Fibroblast of the conjunctiva (primary cell): ENCODE measurements around the gene NLRC3.
"Not testable (repeated sequence)": the region's sequence is repeated elsewhere in the genome, so short reads cannot be mapped to it uniquely, and the experiment has no call there.

Experiments used
- DNase-seq: peaks from one replicate; pipeline ENCODE4 v3.0.0-alpha.2; 2010; ENCODE audit warnings: low read depth

The NLRC3 gene, protein sequence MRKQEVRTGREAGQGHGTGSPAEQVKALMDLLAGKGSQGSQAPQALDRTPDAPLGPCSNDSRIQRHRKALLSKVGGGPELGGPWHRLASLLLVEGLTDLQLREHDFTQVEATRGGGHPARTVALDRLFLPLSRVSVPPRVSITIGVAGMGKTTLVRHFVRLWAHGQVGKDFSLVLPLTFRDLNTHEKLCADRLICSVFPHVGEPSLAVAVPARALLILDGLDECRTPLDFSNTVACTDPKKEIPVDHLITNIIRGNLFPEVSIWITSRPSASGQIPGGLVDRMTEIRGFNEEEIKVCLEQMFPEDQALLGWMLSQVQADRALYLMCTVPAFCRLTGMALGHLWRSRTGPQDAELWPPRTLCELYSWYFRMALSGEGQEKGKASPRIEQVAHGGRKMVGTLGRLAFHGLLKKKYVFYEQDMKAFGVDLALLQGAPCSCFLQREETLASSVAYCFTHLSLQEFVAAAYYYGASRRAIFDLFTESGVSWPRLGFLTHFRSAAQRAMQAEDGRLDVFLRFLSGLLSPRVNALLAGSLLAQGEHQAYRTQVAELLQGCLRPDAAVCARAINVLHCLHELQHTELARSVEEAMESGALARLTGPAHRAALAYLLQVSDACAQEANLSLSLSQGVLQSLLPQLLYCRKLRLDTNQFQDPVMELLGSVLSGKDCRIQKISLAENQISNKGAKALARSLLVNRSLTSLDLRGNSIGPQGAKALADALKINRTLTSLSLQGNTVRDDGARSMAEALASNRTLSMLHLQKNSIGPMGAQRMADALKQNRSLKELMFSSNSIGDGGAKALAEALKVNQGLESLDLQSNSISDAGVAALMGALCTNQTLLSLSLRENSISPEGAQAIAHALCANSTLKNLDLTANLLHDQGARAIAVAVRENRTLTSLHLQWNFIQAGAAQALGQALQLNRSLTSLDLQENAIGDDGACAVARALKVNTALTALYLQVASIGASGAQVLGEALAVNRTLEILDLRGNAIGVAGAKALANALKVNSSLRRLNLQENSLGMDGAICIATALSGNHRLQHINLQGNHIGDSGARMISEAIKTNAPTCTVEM

DNA sequence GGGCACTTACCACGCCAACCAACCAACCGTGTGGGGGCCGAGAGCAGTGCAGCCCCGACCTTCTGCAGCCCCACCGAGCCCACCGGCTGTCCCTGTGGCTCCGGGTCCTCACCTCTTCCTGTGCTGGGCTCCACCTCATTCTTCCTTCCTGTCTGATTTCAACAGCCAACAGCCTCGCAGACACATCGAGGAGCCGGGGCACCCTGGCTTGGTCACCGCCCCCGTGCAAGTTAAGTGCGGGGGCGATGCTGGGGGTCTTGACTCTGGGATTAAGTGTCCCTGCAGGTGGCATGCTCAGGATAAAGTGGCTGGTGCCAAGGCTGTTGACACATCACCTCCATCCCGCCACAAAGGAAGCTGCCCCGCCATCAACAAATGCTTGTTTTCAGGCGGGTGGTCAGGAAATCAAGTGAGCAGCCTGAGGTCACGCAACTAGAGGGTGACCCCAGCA lies at the start of gene NLRC3:
TSS of gene NLRC3 (minus strand) at position 102 of the 451 bp plus-strand sequence. CDS start 12,367 bp downstream, outside the sequence.
- no peak for DNase-seq

DNA sequence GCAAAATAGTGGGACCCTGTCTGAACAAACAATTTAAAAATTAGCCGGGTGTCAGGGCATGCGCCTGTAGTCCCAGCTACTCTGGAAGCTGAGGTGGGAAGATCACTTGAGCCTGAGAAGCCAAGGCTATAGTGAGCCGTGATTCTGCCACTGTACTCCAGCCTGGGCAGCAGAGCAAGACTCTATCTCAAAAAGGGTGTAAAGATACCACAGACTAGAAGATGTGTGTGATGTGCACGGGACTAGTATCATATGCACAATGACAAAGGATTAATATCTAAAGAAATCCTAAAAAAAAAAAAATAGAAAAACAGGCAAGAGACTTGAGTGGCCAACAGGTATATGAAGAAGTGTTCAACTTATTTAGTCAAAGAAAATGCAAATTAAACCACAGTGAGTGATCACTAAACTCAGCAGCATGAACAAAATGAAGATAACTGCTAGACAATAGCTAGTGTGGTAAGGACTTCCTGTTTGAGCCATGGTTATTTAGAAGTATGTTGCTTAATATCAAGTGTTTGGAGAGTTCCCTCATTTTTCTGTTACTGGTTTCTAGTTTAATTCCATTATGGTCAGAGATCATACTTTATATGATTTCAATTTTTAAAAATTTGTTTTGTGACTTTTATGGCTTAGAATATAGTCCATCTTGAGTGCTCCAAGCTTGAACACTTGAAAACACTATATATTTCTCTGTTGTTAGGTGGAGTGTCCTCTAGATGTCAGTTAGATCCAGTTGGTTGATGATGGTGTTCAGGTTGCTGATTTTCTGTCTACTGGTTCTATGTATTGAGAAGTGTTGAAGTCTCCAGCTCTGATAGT lies 48.9 kb upstream of the NLRC3 start:
- no peak for DNase-seq

DNA sequence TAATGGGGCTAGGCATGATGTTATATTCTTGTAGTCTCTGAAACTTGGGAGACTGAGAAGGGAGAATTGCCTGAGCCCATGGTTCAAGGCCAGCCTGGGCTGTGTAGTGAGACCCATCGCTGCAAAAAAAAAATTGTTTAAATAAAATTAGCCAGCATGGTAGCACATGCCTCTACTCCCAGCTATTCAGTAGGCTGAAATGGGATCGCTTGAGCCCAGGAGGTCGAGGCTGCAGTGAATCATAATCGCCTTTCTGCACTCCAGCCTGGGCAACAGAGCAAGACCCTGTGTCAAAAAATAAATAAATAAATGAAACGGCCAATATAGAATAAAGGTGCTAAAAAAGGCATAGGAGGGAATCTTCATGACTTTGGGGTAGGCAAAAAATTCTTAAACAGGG lies 48.1 kb upstream of the NLRC3 start:
- DNase-seq = no peak

DNA sequence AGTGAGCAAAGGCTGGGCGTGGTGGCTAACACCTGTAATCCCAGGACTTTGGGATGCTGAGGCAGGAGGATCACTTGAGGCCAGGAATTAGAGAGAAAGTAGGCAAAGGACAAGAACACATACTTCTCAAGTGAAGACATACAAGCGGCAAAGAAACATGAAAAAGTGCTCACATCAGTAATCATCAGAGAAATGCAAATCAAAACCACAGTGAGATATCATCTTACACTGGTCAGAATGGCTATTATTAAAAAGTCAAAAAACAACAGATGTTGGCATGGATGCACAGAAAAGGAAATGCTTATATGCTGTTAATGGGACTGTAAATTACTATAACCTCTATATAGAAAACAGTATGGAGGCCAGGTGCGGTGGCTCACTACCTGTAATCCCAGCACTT lies 46.4 kb upstream of the NLRC3 start:
- DNase-seq = no peak

DNA sequence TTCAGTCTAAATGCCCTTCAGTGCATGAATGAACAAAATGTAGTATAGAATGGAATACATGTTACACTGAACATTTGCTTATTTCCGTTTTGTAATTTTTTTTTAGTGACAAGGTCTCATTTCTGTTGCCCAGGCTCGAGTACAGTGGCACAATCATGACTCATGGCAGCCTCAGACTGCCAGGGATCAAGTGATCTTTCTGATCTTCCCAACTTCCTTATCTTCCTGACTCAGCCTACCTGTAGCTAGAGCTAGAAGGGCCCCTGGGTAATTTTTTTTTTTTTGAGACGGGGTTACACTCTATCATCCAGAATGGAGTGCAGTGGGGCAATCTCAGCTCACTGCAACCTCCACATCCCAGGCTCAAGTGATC lies 41.6 kb upstream of the NLRC3 start:
- DNase-seq = no peak

DNA sequence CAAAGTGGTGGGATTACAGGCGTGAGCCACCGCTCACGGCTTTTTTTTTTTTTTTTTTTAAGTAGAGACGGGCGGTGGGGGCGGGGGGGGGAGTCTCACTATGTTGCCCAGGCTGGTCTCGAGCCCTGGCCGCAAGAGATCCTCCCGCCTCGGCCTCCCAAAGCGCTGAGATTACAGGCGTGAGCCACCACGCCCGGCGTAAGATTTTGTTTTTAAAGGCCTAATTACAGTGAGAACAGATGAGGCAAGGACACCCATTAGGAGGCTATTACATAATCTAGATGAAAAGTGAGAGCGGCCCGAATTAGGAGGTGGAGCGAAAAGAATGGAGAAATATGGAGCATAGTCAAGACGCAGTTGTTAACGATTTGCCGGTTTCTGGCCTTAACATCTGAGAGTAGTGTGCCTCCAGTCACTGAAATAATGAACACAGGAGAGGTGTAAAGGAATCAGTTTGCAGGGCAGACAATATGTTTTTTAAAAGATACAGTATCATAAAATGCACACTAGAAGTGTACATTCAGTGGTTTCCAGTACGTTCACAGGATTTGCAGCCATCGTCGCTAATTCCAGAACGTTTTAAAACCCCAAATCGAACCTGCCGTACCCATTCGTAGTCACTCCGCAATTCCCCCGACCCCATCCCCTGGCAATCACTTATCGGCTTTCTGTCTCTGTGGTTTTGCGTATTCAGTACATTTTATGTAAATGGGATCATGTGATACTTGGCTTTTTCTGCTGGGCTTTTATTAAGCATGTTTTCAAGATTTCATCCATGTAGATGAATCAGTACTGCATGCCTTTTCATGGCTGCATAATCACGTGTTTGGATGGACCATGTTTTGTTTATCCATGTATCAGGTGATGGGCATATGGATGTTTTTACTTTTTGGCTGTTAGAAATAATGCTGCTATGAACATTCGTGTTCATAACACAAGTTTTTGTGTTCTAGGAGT lies 35.6 kb upstream of the NLRC3 start:
- DNase-seq = no peak

DNA sequence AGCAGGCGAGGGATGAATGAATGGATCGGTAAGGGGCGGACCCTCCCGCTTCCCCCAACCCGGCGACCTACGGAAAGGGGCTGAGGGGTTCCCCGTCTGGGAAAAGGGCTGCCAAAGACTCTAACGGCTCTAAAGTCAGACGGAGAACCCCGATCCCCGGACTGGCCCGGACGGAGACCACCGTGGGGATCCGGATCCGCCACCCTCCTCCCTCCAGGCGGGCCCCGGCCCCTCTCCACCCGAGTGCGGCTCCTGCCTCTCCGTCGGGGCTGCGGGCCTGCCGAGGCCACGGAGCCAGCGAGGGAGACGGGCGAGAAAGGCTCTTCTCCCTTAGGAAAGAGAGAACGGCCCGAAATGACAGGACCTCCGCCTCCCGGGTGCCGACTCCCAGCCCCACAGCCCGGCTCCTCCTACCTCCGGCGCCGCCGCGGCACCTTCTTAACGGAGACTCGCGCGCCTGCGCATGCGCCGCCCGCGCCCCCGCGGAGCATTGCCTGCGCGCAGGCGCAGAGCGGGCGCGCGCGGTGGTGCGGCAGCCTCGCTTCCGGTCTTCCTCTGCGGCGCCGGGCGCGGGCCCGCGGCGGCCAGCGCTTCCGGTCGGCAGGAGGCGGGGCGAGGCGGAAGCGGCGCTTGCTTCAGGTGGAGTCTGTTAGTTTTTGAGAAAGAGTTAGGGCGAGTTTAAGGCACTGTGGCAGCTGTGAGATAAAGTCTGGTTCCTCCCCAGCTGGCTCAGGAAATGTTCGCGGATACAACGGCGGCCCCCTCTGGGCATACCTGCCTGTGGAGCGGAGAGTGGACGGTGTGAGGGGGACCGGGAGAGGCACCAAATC lies 34.2 kb upstream of the NLRC3 start, which contains the start of gene SLX4:
TSS of gene SLX4 (minus strand) at position 461 of the 830 bp plus-strand sequence. CDS start 2,642 bp downstream, outside the sequence.
- peak; percentile 86 for DNase-seq

DNA sequence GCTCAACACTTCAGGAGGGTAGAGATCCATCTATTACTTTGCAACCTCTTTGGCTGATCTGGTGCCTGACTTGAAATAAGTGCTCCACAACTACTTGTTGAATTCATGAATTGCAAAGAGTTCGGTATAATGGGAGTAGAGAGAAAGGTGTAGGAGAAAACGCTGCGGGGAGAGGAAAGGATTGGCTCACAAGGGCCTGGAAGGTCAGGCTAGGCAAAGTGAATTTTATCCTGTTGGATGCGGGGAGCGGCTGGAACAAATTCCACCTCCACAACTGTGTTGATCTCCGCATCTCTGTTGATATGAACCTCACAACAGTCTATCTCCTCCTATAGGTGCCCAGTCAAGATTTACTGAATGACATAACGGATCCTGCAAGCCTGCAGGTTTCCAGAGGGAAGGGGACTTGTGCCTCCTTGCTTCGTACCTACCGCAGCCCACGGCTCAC lies 33.5 kb upstream of the NLRC3 start:
- DNase-seq = no peak

DNA sequence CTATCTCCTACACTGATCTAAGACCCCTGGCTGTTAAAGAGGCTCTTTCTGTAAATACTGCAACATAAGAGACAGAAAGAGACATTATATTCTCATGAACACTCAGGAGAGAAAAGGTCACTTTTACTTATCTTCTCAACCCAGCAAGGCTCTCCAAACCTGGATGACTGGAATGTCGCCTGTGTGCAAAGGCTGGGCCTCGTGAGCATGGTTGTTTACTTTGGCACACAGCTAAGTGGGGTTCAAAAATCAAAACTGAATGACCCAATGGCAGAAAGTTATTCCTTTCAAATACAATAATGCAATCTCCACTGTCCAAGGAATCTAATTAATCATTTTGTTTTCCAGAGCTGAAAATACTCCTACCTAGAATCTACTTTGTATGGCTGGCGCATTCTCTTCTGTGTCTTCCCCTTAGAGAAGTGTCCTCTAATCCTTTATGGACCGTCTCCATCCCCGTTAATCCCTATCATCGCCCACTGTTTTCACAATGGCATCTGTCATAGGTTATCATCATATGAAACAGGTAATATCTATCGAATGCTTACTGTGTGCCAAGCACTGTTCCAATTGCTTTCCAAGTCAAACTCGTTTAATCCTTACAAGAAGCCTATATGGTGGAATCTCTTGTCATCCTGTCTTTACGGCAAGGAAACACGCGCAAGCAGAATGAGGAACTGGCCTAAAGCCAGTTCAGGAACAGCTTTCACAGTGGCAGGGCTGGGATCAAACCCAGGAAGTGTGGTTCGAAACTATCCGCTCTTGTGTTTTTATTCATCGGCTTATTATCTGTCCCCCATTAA lies 32.9 kb upstream of the NLRC3 start:
- DNase-seq = no peak

DNA sequence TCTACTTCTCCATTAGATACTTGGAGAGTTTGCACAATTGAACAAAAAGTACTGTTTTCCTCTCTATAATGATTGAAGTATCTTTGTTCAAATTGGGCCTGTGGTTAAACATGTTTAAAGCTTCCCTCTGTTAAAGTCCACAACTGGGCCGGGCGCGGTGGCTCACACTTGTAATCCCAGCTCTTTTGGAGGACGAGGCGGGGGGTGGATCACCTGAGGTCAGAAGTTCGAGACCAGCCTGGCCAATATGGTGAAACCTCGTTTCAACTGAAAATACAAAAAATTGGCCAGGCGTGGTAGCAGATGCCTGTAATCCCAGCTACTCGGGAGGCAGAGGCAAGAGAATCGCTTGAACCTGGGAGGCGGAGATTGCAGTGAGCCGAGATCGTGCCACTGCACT lies 31.8 kb upstream of the NLRC3 start:
- DNase-seq = not testable (repeated sequence)

DNA sequence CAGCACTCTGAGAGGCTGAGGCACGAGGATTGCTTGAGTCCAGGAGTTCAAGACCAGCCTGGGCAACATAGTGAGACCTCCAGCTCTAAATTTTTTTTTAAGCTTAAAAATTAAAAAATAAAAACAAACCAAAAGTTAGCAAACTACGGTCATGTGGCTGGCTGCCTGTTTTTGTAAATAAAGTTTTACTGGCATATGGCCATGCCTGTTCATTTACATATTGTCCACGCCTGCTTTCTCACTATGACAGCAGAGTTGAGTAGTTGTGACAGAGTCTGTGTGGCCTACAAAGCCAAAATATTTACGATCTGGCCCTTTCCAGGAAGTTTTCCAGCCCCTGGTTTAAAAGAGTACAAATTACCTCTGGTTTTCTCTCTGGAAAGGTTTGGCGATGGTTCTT lies 30.9 kb upstream of the NLRC3 start:
- no peak for DNase-seq

DNA sequence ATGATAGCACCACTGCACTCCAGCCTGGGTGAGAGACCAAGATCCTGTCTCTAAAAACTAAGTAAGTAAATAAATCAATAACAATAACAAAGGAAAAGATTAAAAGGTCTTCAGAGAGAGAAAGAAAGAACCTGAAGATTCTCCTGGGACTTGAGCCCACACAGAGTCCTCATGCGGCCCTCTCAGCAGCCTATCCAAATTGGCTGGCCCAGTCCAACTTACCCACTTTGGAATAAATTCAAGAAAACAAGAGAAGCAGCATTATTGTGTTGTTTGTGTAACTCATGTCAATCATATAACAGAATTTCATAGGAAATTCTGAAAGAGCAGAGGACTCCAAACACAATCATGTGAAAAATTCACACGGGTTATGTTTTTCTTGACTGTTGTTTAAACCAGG lies 30.4 kb upstream of the NLRC3 start:
- DNase-seq = no peak

DNA sequence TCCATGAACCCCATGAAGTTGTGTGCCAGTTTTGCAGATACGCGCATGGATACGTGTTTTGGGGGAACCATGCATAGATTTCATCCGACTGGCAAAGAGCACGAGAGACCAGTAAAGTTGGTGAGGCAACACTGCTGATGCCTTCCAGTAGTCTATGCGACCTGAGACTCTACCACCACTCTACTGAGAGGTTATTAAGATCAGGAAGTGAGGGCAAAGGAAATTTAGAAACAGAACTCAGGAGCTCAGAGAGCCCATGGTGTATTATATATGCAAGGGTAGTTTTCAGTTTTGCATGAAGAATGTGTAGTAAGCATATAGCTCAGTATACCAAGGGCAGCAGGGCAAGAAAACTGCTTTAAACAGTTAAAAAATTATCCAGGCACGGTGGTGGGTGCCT lies 30.0 kb upstream of the NLRC3 start:
- DNase-seq = no peak

DNA sequence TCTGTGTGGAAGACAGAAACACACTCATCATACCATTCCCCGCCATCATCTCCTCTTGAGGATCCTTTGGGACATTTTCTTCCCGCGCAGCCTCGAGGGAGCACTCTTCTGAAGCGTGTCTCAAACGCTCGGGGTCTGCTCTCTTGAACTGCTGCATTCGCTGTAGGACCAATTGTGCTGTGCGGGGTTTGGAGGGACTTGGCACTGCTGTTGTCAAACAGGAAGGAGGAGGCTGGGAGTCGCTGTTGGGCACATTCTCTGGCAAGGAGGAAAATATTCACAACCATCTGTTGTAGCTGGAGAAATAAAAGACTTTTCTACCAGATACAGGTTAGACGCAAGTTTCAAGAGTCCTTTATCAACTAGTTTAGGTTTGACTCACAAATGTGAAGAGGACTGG lies 29.2 kb upstream of the NLRC3 start:
- no peak for DNase-seq

DNA sequence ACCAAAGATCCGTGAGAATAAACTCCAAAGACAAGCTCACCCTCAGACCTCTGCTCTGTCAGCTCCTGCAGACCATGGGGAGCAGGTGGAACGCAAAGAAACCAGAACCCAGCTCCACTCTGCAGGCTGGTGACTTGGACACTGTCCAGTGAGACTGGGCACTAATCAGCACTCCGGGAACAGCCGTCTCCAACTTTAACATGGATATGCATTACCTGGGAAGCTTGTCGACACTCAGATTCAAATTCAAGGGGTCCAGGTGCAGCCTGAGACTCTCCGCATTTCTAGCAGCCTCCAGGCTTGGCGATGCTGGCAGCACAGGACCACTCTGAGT lies 25.1 kb upstream of the NLRC3 start:
- no peak for DNase-seq

DNA sequence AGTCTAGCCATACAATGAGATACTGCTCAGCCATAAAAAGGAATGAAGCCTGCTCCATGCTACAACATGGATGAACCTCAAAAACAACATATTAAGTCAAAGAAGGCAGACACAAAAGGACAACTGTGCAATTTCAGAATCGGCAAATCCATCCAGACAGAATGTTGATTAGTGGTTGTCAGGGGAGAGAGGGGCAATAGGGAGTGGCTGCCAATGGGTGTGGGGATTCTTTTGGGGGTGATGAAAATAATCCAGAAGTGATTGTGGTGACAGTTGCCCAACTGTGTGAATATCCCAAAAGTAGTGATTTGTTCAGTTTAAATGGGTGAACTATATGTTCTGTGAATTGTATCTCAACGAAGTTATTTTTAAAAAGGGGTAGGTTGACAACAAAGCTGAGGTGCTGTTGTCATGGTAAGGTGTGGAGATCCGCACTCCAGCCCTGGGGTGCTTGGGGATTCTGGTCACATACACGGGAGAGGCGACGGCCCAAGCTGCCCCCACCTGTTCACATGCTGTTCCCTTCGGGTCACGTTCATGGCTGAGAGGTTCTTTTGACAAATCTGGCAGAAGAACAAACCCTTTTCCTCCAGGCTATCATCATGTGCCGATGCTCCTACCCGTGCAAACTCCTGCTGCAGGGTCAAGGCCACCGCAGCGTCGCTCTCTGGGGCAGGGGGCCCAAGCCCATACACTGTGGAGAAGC lies 24.6 kb upstream of the NLRC3 start:
- no peak for DNase-seq

DNA sequence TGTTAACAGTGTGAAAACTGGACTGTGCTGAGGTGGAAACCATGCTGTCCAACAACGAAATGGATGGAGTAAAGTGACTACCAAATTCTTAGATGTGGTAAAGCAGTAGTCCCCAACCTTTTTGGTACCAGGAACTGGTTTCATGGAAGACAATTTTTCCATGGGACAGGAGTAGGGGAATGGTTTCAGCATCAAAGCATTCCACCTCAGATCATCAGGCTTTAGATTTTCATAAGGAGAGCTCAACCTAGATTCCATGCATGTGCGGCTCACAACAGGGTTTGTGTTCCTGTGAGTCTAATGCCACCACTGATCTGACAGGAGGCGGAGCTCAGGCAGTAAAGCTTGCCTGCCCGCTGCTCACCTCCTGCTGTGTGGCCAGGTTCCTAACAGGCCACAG lies 22.7 kb upstream of the NLRC3 start:
- no peak for DNase-seq

DNA sequence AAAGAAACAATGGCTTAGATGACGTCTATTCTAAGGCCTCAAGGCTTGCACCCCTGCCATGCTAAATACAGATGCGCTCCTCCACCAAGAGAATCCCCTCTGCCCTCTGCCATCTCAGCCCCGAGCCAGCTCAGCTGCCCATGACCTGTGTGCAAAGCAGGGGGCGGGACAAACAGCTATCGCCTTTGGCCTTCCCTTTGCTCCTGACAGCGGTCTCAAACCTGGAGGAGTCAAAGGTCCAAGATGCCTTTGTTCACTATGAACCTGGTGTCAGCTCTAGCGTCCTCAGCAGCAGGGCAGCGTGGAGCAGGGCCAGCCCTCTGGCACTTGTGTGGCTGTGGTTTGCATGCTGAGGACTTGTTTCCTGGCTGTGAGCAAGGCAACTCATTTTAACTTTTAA lies 21.9 kb upstream of the NLRC3 start:
- DNase-seq = no peak
